GM21515 (cell line): ENCODE measurements around the gene DTNB.
"Not testable (repeated sequence)": the region's sequence is repeated elsewhere in the genome, so short reads cannot be mapped to it uniquely, and the experiment has no call there.

Experiments
- ATAC-seq: cut with Tn5 transposase; IDR thresholded peaks from one replicate; pipeline ENCODE4 v1.9.1; 2021; ENCODE audit not compliant: unreplicated experiment

The DTNB gene

DNA sequence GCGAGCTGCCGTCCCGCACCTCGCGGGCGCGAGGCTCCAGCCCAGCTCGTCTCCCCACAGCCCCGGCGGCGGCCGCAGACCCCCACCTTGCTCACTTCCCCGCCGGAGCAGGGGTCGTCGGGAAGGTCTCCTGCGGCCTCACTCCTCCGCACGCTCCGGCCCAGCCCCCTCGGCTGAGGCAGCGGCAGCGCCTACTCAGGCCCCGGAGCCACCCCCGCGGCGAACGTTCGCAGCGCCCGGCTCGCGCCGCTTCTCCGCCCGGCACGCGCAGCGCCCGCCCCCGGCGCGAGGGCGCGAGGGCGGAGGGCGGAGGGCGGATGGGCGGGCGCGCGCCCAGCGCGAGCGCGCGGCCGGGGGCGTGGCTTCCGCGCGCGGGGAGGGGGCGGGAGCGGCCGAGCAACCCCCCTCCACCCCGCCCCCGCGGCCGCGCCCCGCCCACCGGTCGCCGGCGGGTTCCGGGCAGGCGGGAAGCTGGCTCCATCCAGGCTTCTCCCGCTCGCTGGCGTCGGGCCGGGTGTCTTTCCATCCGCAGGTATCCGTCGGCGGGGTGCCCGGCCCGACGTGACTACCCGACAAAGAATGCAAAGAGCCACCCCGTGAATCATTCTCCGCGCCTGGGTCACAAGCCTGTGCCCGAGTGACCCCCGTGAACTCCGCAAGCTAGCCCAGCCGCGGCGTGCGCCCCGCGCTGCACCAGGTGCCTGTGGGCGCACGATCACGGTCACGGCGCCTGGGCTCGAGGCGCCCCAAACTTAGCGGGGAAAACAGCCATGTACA lies at the start of gene DTNB:
Gene DTNB (minus strand): TSS at position 278 of the 777 bp plus-strand sequence. CDS start 20,917 bp downstream, outside the sequence.
- ATAC-seq: peak; percentile 68

GRCh38 chr2:25722224-25722623 lies 48.8 kb upstream of the DTNB start:
- ATAC-seq: no peak

- ATAC-seq: no peak
Observed at GRCh38 chr2:25720575-25720974, 47.2 kb upstream of the DTNB start.

DNA sequence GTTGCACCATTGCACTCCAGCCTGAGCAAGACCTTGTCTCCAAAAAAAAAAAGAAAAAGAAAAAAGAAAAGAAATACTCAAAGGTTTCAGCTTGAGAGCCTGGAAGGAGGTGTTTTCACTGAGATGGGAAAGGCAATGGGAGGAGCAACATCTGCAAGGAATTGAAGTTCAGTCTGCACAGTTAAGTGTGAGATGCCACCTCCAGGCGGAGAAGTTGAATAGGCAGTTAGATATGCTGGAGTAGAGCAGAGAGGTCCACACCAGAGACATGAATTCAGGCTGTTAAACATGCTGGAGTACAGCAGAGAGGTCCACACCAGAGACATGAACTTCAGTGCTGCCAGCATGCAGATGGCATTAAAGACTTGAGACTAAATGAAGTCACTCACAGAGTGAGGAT lies 41.4 kb upstream of the DTNB start:
- no peak for ATAC-seq

DNA sequence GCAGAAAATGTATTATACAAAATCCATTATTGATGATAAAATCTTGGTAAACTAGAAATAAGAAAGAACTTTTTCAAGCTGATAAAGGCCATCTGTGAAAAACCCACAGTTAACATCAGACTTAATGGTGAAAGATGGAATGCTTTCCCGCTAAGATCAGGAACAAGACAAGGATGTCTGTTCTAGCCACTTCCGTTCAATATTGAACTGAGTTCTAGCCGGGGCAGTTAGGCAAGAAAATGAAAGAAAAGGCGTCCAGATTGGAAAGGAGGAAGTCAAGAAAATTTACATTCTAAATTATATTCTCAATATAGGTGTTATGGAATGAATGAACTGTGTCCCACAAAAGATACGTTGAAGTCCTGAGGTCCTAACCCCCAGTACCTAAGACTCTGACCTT lies 39.1 kb upstream of the DTNB start:
- ATAC-seq: no peak

DNA sequence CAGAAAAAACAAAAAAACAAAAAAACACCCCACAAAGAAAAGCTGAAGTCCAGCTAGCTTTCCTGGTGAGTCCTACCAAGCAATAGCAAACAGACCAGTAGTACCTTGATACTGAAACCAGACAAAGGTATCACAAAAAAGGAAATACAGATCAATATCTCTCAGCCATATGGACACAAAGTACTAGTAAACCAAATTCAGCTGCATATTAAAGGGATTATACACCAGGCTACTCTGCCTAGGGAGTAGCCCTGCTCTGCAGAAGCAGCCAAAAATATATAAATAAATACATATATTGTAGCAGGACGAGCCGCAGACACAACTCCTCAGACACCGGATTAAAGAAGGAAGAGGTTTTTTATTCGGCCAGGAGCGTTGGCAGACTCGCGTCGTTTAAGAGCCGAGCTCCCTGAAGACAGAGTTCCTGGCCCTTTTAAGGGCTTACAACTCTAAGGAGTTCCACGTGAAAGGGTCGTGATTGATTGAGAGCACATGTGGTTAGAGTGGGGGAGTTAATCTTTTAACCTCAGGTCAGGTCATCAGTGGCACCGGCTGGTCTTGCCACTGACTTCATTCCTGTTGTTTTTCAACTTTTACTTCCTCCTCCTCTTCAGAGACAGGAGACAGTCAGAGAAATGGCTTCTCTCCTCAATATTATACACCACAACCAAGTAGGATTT lies 38.4 kb upstream of the DTNB start:
- no peak for ATAC-seq

DNA sequence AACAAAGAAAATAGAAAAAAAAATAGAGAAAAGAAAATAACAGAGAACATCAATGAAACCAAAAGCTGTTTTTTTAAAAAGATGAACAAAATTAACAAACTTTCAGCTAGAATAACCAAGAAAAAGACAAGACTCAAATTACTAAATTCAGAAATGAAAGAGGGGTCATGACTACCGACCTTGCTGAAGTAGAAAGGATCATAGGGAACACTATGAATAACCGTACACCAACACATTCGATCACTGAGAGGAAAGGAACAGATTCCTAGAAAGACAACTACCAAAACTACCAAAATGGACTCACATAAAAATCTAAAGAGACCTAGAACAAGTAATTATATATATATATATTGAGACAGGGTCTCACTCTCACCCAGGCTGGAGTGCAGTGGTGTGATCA lies 37.4 kb upstream of the DTNB start:
- no peak for ATAC-seq

GRCh38 chr2:25709349-25709748 lies 36.0 kb upstream of the DTNB start:
- ATAC-seq: no peak

DNA sequence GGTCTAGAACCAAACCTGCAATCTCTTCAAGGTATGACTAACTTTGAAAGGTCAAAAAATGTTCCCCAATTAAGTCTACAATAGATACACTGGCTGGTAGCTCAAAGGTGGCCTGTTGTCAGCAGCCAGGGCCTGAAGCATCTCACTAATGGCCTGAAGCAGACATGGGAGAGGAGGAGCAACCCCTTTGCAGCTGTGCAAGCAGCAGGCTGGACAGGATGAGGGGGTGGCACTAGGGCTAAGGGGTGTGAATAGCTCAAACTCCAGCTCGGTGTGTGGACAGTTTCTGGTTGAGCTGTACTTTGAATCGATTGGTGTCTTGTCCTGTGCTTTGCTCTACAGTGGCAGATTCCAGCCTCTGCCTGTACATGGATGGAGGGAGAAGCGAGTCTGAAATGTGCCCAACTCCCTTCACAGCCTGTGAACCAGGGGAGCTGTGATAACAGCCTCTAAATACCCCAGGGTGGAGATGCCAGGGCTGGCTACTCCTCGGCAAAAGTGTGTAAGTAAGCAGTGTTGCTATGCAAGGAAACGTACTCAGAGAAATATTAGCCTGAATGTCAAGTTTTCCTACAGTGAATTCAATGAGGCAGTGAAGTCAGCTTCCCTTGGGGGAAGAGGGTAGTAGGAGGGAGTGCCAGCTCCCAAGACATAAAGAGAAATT lies 34.7 kb upstream of the DTNB start:
- no peak for ATAC-seq

- not testable (repeated sequence) for ATAC-seq
Observed at GRCh38 chr2:25705575-25705974, 32.2 kb upstream of the DTNB start.

DNA sequence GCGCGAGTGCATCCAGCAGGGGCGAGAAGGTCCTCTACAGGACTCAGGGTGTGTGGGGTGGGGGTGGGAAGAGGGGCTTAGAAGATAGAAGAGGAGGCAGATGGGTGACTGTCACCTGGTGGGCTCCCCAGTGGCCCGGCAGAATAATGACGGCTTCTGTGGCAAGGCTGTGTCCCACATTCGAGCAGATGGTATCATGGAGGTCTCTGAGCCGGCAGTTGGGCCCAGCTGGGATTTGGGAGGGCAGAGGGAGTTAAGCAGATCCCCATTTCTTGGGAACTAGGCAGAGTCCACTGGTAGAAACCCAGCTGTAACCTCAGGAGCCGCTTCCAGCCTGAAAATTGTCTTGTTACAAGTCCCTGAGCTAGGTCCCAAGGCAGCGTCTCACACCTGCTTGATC lies 28.4 kb upstream of the DTNB start:
- no peak for ATAC-seq

DNA sequence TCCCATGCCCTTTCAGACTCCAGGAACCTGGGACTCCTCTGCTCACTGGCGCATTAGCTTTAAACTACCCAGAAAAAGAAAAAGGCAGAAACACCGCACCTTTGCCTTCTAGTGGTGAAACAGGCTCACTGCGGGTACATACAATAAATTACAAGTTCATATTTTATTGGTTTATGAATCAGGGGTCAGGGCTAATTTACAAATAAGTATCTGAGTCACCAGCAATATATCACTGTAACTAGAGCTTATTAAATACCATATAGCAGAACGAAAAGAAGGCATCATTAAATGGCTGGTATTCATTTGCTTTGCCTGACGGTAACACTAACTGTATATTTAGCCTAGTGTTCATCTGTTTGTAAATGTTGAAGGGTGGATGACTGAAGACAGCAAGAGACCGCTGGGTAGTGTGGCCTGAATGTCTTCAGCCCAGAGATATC lies 26.9 kb upstream of the DTNB start:
- no peak for ATAC-seq

DNA sequence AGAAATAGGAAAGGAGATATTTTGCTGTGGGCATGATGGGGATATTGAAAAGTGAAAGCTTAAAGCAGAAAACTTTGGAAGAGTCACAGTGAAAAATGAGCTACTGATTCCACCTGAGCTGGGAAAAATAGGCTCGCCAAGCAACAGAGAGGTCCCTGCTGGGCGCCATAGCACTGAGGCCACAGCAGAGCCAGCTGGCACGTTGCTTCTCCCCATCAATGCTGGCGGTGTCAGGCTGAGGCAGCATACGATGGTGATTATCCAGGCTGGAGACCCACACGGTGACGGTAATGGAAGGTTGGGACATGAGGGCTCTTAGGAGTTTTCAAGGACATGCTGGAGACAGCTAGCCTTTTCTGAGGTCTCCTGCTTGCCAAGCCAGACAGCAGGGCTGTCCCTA lies 25.8 kb upstream of the DTNB start:
- no peak for ATAC-seq

DNA sequence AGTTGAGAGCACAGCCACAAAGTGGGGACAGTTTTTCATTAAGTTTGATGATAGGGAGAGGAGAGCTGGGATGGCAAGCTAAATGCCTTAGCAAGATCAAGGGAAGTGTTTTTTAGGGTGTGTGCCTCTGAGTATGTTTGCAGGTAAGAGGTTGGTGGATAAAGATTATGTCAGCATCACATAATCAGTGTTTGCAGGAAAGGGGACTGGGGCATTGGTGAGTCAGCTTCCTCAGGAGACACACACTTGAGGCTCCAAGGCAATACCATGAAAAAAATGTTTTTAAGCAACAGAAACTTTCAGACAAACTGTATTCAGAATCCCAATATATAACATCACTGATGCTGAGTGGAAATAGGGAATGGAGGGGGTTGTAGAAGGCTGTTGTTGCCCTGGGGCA lies 25.4 kb upstream of the DTNB start:
- no peak for ATAC-seq

DNA sequence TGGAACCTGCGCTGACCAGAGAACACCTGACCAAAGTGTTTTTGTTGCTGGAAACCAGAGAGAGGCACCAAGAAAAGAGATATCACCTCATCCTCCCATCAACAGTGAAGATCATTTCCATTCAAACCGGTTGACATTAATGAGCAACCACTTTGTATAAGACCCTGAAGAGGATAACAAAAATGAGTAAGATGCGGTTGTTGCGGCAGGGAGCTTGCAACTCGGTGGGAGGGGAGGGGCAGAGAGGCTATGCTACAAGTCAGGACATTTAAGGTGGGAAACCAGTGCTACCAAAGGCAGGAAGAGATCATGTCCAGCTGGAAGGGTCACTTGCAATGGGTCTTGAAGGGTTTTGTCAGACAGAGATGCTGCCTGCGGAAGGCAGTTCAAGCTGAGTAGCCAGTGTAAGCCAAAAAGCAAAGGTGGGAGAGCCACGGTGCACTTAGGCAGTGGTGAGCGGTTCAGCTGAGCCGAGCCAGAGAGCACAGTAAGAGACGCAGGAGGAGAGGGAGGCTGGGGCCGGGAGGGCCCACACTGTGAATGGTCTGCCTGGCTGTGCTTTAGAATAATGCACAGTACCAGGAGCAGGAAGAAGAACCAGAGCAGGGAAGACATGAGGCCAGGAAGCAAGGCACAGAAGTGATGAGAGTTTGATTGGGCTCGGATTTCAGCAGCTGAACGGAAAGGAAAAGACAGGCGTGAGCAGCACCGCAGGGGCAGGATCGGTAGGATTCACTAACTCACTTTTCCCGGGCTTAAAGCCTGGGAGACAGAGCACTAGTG lies 24.4 kb upstream of the DTNB start:
- no peak for ATAC-seq

DNA sequence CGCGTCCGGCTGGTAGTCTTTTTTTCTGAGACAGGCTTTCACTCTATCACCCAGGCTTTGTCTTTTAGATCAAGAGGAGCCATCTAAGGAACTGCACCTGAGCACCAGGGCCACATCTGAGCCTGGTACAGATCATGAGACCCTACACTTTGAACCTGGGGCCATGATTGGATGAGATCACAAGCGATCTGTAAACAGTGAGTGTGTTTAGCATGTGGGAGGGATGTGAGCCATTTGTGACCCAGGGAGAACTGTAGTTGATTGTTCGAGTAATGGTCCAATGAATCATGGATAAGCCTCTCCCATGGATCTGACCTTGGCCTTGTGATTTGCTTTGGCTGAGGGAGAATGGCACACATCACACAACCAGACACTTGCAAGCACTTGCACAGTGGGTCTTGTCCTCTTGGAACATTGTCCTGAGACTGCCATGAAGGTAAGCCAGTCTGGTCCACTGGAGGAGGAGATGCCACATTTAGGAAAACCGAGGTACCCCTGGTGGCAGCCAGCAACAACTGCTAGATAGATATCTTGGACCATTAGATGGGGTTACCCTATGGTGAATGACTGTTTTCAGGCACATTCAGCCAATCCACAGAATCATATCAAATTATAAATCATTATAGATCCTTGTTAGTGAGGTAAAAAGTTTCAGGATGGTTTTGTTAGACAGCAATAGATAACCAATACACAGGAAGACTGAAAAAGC lies 19.5 kb upstream of the DTNB start:
- ATAC-seq: no peak

DNA sequence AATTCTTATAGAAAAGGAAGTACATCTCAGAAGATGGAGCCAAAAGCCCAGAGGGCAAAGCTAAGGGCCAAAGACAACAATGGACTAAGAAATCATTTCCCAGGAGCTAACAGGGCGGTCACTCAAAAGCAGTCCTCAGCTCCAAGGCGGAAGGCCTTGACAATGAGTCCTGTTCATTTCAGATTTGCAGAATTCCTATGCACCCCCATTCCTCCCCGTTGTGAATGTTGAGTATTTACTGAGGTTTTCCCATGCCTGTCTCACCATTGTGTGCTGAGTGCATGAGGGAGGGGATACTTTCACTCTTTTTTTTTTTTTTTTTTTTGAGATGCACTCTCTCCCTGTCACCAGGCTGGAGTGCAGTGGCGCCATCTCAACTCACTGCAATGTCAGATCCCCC lies 18.8 kb upstream of the DTNB start:
- no peak for ATAC-seq

GRCh38 chr2:25690058-25690457 lies 16.7 kb upstream of the DTNB start:
- ATAC-seq: no peak

DNA sequence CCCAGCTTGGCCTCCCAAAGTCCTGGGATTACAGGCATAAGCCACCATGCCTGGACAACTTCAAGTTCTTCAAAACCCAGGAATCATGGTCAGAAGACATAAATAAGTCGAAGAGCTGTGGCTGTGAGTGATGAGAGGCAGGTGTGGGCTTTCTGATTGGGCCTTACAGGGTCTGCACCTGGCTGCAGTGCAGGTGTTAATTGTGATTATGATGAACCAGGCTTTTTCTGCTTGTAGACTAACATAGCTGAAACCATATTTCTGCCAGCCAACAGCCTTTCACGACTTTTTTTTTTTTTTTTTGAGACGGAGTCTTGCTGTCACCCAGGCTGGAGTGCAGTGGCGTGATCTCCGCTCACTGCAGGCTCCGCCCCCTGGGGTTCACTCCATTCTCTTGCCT lies 14.9 kb upstream of the DTNB start:
- no peak for ATAC-seq

- ATAC-seq: no peak
Observed at GRCh38 chr2:25685741-25686140, 12.4 kb upstream of the DTNB start.
